DMS53 treated with DMSO at 0.1 percent for 48 hours (cell line): ENCODE results near the gene CMIP.
"Not testable (repeated sequence)": the region's sequence is repeated elsewhere in the genome, so short reads cannot be mapped to it uniquely, and the experiment has no call there.

ENCODE experiments used
- DNase-seq: peaks from one replicate; lab custom pipeline; 2025; ENCODE audit not compliant: unreplicated experiment; lab: John Stamatoyannopoulos, UW

Gene CMIP

GRCh38 chr16:81514041-81514559 lies 69.5 kb downstream of the CMIP start:
- no peak for DNase-seq

- no peak for DNase-seq
These were observed 70.1 kb downstream of the CMIP start for GRCh38 chr16:81514568-81515258.

GRCh38 chr16:81515281-81515680 lies 70.7 kb downstream of the CMIP start:
- no peak for DNase-seq

GRCh38 chr16:81515721-81516120 lies 71.1 kb downstream of the CMIP start:
- DNase-seq = no peak

GRCh38 chr16:81516478-81517149 lies 72.0 kb downstream of the CMIP start:
- DNase-seq = no peak

- DNase-seq = no peak
These were observed 72.5 kb downstream of the CMIP start for GRCh38 chr16:81517150-81517499.

GRCh38 chr16:81517629-81518438 lies 73.2 kb downstream of the CMIP start:
- DNase-seq = no peak

GRCh38 chr16:81518439-81518757 lies 73.8 kb downstream of the CMIP start:
- no peak for DNase-seq

GRCh38 chr16:81519301-81520150 lies 74.9 kb downstream of the CMIP start:
- DNase-seq = no peak

GRCh38 chr16:81520151-81520470 lies 75.5 kb downstream of the CMIP start:
- DNase-seq = no peak

GRCh38 chr16:81520560-81521135 lies 76.0 kb downstream of the CMIP start:
- no peak for DNase-seq

GRCh38 chr16:81521141-81521626 lies 76.6 kb downstream of the CMIP start:
- no peak for DNase-seq

GRCh38 chr16:81522108-81522701 lies 77.6 kb downstream of the CMIP start:
- no peak for DNase-seq

GRCh38 chr16:81522851-81523250 lies 78.2 kb downstream of the CMIP start:
- not testable (repeated sequence) for DNase-seq

- DNase-seq = no peak
These were observed 78.9 kb downstream of the CMIP start for GRCh38 chr16:81523387-81524115.

- DNase-seq = no peak
These were observed 79.8 kb downstream of the CMIP start for GRCh38 chr16:81524382-81524781.

GRCh38 chr16:81524885-81525284 lies 80.3 kb downstream of the CMIP start:
- DNase-seq = not testable (repeated sequence)

- DNase-seq = no peak
These were observed 81.6 kb downstream of the CMIP start for GRCh38 chr16:81526199-81526598.

GRCh38 chr16:81526935-81527334 lies 82.3 kb downstream of the CMIP start:
- DNase-seq = no peak
